Keratinocyte (primary cell): ENCODE data around the gene RMND5B. TPM values are rescaled to one million over a fixed set of nuclear protein-coding genes. Genes with fewer than 3 reads are reported as not detected.

Source experiments
- DNase-seq: peaks from one replicate; pipeline ENCODE4 v3.0.0-alpha.2; 2011; ENCODE audit warnings: low read depth, missing footprints, low spot score
- FAIRE-seq: peaks from 2 replicates; lab custom pipeline; 2011; peaks lifted over from hg19 to GRCh38; lab: Jason Lieb, UNC
- H2AFZ ChIP-seq: 2 replicates; pipeline ENCODE4 v1.6.0; 2012; ENCODE audit warnings: low read length, control low read depth, inconsistent platforms; ENCODE audit not compliant: control insufficient read depth
- H3K27ac ChIP-seq: 2 replicates; pipeline ENCODE4 v1.5.1; 2011; ENCODE audit warnings: low read length; ENCODE audit not compliant: control insufficient read depth, insufficient read depth
- H3K27me3 ChIP-seq: 3 replicates; pipeline ENCODE4 v1.6.0; 2011; ENCODE audit warnings: low read length; ENCODE audit not compliant: control insufficient read depth, insufficient read depth; ENCODE audit errors: extremely low read depth
- H3K36me3 ChIP-seq, 2 experiments: 2 replicates in 1 of 2; 3 replicates in 1 of 2; pipeline ENCODE4 v1.5.1; 2011; ENCODE audit warnings: low read length in 2 of 2, mild to moderate bottlenecking in 1 of 2; ENCODE audit not compliant: control insufficient read depth in 2 of 2, insufficient read depth in 2 of 2; ENCODE audit errors: extremely low read depth in 1 of 2
- H3K4me1 ChIP-seq: 3 replicates; pipeline ENCODE4 v1.5.1; 2011; ENCODE audit warnings: low read length; ENCODE audit not compliant: control insufficient read depth, insufficient read depth; ENCODE audit errors: extremely low read depth
- H3K4me2 ChIP-seq: 3 replicates; pipeline ENCODE4 v1.6.0; 2011; ENCODE audit warnings: low read depth, low read length; ENCODE audit not compliant: control insufficient read depth, insufficient read depth; ENCODE audit errors: extremely low read depth
- H3K4me3 ChIP-seq, 3 experiments: fragments of 200-600 bp in 1 of 3; sonication (generic) in 1 of 3; 2 replicates in 2 of 3; 3 replicates in 1 of 3; pipeline ENCODE4 v1.5.1; 2011 to 2016; ENCODE audit warnings: low read length in 3 of 3, mild to moderate bottlenecking in 3 of 3, control low read depth in 2 of 3, inconsistent platforms in 1 of 3, low read depth in 1 of 3, mixed read lengths in 1 of 3, mixed run types in 1 of 3, moderate library complexity in 1 of 3; ENCODE audit not compliant: control insufficient read depth in 2 of 3, insufficient read depth in 2 of 3; ENCODE audit errors: extremely low read depth in 1 of 3
- H3K79me2 ChIP-seq: 2 replicates; pipeline ENCODE4 v1.6.0; 2012; ENCODE audit warnings: low read length; ENCODE audit not compliant: control insufficient read depth, insufficient read depth
- H3K9ac ChIP-seq: 3 replicates; pipeline ENCODE4 v1.6.0; 2011; ENCODE audit warnings: low read length; ENCODE audit not compliant: control insufficient read depth, insufficient read depth; ENCODE audit errors: extremely low read depth
- H3K9me1 ChIP-seq: 3 replicates; pipeline ENCODE4 v1.6.0; 2011; ENCODE audit warnings: low read length; ENCODE audit not compliant: control insufficient read depth, insufficient read depth; ENCODE audit errors: extremely low read depth
- H3K9me3 ChIP-seq: 2 replicates; pipeline ENCODE4 v1.5.1; 2012; ENCODE audit warnings: low read depth, low read length; ENCODE audit not compliant: control insufficient read depth
- H4K20me1 ChIP-seq: 3 replicates; pipeline ENCODE4 v1.6.0; 2011; ENCODE audit warnings: low read length; ENCODE audit not compliant: control insufficient read depth, insufficient read depth; ENCODE audit errors: extremely low read depth
- CTCF ChIP-seq, 3 experiments: IDR thresholded peaks in 1 of 3; conservative IDR thresholded peaks in 1 of 3; optimal IDR thresholded peaks in 1 of 3; 2 replicates in 2 of 3; 3 replicates in 1 of 3; pipeline versions ENCODE3 to v1.5.1; 2011; ENCODE audit warnings: low read length in 3 of 3, mild to moderate bottlenecking in 3 of 3, moderate library complexity in 2 of 3, control low read depth in 1 of 3, inconsistent platforms in 1 of 3; ENCODE audit not compliant: insufficient read depth in 2 of 3; ENCODE audit errors: extremely low read depth in 1 of 3
- EZH2 ChIP-seq: IDR thresholded peaks from one replicate; pipeline ENCODE4 v1.6.1; 2012; ENCODE audit warnings: inconsistent platforms, mild to moderate bottlenecking, low read length, moderate library complexity
- dilution Hi-C: fragments of 300-500 bp; cut with MboI; formaldehyde crosslinking; loops from one replicate; pipeline ENCODE4 v1.7.0; 2020; ENCODE audit warnings: low sequenced_read_pairs; ENCODE audit not compliant: extremely low pct_ligation_motif_present
- polyA plus RNA-seq, 5 experiments: library from polyadenylated mRNA; depleted of rRNA in 3 of 5; stranded (reverse) in 3 of 5; stranded (forward) in 1 of 5; unstranded in 1 of 5; fragments of >200 nt; gene quantifications; 1 replicate in 1 of 5; 2 replicates in 3 of 5; 3 replicates in 1 of 5; pipeline versions ENCODE4 v1.2.1 to v1.2.3, GENCODE V29; 2011 to 2012; ENCODE audit warnings: missing spikeins in 2 of 5, low read depth in 1 of 5, low replicate concordance in 1 of 5

Gene RMND5B
- polyA plus RNA-seq, 1 donor (not counting 4 experiments of a cell fraction or from before 2014, with no cell fraction given): 15.5 TPM

GRCh38 chr5:178083922-178084321 is 46.9 kb upstream of the RMND5B start:
- no peaks in the 10 kb centered on the region for H3K9me3 ChIP-seq
- TF ChIP-seq EZH2 (no peak), CTCF (optimal IDR thresholded peaks at IDR 0.05 in 1 of 3, IDR thresholded peaks at IDR 0.05 in 1 of 3, conservative IDR thresholded peaks at IDR 0.05 in 1 of 3; ENCODE audit: extremely low read depth in 1 of 3, insufficient read depth in 2 of 3, low read length in 3 of 3) (no peak)
- H3K9me1 ChIP-seq: no peaks in the 10 kb centered on the region
- no peaks in the 10 kb centered on the region for H3K4me1 ChIP-seq
- no peak overlapping the region for H3K27ac ChIP-seq
- H3K4me3 ChIP-seq: no peak overlapping the region
- H3K9ac ChIP-seq: no peak overlapping the region
- no peaks in the 10 kb centered on the region for H3K79me2 ChIP-seq
- no peaks in the 10 kb centered on the region for H4K20me1 ChIP-seq
- FAIRE-seq (no peak), DNase-seq (no peak)
- dilution Hi-C loops: no loop called here
- no peaks in the 10 kb centered on the region for H3K36me3 ChIP-seq
- no peak overlapping the region for H2AFZ ChIP-seq
- H3K27me3 ChIP-seq: no peaks in the 10 kb centered on the region
- H3K4me2 ChIP-seq: no peak overlapping the region

- no peaks in the 10 kb centered on the region for H3K36me3 ChIP-seq
- H3K9me1 ChIP-seq: no peaks in the 10 kb centered on the region
- no peak overlapping the region for H3K4me2 ChIP-seq
- H4K20me1 ChIP-seq: no peaks in the 10 kb centered on the region
- no peak overlapping the region for H3K9ac ChIP-seq
- no peaks in the 10 kb centered on the region for H3K4me1 ChIP-seq
- no peak for DNase-seq
- H3K4me3 ChIP-seq: no peak overlapping the region
- no peak for FAIRE-seq
- no peaks in the 10 kb centered on the region for H3K9me3 ChIP-seq
- no peak overlapping the region for H2AFZ ChIP-seq
- H3K79me2 ChIP-seq: no peaks in the 10 kb centered on the region
- H3K27me3 ChIP-seq: no peaks in the 10 kb centered on the region
- dilution Hi-C loops: no loop called here
- TF ChIP-seq CTCF (optimal IDR thresholded peaks at IDR 0.05 in 1 of 3, IDR thresholded peaks at IDR 0.05 in 1 of 3, conservative IDR thresholded peaks at IDR 0.05 in 1 of 3; ENCODE audit: extremely low read depth in 1 of 3, insufficient read depth in 2 of 3, low read length in 3 of 3): no peak
- no peak for TF ChIP-seq EZH2
- no peak overlapping the region for H3K27ac ChIP-seq
These were observed 45.5 kb upstream of the RMND5B start for GRCh38 chr5:178085316-178085715.
